ENCODE data around the gene ZFYVE28.
A peak's percentile ranks its signal among the peaks of the same experiment; 100 is the strongest.

Gene ZFYVE28

GRCh38 chr4:2411786-2412510 is 6.5 kb downstream of the ZFYVE28 start:
- no peak for DNase-seq

DNA sequence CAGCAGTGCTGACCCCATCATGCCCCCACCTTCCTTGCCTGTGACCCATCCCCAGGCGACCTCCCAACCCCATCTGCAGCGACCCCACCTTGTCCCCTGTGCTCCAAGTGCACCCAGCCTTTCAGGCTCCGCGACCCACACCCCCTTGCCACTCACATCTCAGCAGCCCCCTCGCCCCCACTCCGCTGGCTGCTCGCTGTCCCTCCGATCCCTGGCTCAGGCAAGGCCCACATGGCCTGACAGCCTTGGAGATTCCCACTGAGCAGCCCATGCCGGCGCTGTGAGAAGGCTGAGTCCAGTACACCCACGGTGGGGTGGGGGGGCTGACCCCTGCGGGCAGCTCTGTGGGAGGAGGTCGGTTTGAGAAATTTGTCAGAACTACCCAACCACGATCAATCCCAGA is 9.1 kb downstream of the ZFYVE28 start:
- no peak for DNase-seq

GRCh38 chr4:2408976-2409375 is 9.5 kb downstream of the ZFYVE28 start:
- DNase-seq, result no peak

DNA sequence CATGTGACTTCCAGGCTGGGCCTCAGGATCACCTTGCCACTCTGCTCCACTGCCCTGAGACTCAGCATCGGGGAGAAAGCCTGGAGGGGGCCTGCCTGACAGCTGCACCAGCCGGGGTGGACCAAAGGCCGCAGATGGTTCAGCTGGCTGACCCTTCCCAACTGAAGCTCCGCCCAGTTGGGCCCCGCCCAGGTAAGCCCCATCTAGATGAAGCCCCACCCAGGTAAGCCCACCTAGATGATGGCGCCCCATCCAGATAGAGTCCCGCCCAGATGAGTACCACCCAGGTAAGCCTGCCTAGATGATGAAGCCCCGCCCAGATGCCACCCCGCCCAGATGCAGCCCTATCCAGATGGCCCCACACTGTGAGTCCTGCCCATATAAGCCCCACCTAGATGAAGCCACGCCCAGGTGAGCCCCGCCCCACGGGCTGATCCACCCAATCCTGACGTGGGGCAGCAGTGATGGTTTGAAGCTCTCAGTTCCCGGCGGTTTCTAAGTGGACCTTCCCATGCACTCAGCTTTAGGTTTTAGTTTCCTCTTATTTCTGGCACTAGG is 10.0 kb downstream of the ZFYVE28 start:
- no peak for DNase-seq

GRCh38 chr4:2407991-2408342 is 10.5 kb downstream of the ZFYVE28 start:
- no peak for DNase-seq

DNA sequence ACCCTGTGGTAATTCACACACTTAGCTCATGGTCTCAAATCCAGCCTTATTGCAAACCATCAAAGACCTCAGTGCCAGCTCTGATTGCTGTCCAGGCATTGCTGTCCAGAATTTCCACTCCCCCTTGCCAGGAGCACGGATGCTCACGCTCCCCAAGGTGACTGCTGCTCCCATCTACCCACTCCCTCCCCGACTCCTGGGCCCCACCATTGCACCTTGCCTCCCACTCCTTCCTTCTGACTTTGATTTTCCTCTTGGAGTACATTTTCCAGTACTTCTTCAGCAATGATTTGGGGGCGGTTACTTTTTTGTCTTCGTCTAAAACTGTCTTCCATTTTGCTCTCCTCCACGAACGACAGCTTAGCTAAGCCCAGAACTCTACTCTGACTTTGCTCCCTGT is 11.5 kb downstream of the ZFYVE28 start:
- no peak for DNase-seq

GRCh38 chr4:2406406-2406805 is 12.0 kb downstream of the ZFYVE28 start:
- DNase-seq, result no peak

DNA sequence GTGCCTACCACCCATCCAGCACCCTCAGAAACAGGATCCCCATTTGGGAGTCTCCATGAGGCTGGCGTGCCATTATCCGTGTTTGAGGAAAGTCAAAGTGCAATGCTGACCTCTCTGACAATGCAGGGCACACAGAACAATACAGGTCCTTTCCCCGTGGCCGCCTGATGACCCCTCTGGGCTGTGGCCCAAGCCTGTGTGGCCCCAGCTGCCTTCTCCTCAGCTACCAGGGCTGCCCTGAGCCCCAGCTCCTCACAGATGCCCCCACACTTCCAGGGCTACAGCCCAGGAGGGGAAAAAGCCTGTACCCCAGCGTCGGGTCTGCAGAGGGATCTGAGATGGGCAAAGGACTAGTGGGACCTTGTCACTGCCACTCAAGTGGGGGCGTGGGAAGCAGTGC is 15.5 kb downstream of the ZFYVE28 start:
- no peak for DNase-seq

- DNase-seq, result peak; percentile 65
These were observed 16.2 kb downstream of the ZFYVE28 start for GRCh38 chr4:2402048-2402842.

DNA sequence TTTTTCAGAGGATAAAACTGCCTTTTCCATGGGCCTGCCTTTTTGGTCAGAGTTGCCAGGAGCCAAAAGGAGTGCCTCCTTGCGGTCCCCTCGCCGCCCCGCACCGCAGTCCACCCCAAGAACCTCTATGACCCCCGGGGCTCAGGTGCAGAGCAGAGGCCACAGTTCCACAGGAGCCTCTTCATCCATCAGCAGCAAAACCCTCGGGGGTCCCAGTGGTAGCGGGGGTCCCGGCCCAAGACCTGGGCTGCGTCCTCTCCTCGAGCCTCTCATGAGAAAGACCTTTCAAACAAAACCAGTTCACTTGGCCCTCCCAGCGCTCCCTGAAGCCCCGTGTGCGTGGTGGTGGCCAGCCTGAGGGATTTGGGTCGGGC is 16.8 kb downstream of the ZFYVE28 start:
- no peak for DNase-seq

DNA sequence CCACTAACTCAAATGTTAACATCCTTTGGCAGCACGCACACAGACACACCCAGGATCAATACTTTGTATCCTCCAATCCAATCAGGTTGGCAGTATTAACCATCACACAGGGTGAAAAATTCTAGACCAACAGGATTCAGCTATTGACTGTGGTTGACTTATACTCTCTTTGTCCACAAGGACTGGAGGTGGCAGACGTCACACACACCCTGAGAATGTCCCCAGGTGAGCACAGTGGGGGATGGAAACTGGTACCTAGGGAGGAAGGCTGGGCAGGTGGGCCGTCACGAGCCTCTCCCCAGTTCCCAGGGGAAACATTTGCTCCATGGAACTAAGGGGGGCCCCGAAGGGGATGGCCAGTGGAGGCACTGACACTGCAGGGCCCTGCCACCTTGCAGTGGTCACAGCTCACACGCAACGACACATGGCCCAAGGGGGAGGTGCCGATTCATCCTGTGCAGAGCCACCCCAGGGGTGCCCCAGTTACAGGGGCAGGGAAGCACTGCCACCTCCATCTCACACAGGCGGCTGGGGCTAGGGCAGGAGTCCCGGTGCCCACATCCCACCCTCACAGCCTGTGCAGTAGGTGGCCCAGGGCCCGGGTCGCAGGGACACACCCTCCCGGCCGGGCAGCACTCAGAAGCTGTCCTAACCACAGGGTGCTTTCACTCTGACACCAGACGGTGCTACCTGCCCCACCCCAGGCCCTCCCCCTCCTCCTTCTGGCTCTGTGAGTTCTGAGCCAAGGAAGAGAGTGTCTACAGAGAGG is 17.4 kb downstream of the ZFYVE28 start:
- DNase-seq, result no peak

GRCh38 chr4:2399631-2400190 is 18.7 kb downstream of the ZFYVE28 start:
- DNase-seq, result no peak

GRCh38 chr4:2399216-2399615 is 19.2 kb downstream of the ZFYVE28 start:
- no peak for DNase-seq

DNA sequence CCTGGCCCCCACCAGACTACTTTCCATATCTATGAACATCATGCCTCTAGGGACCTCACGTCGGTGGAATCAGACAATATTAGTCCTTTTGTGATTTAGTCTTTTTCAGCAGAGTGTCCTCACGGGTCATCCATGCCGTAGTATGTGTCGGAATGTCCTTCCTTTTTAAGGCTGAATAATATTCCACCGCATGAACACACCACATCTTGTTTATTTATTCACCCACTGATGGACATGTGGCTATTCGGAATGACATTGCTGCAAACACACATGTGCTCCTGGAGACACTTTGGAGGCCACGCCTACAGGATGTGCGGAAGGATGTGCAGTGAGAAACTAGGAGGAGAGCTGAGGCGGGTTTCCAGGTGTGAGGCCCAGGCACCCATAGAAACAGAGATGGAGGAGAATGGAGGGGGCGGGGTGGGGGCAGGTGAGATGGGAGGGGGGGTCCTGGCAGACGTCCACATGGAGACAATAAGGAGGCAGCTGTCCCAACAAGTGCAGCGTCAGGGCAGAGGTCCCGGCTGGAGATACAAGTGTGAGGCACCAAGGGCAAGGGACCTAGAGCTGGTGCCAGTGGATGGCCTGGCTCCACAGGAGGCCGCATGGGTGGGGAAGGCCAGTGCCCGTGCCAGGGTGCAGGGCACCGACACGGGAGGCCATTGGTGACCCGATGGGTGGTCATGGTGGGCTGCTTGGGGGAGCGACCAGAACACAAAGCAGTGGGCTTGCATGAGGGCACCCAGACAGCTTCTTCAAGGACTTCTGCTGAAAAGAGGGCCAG is 20.7 kb downstream of the ZFYVE28 start:
- DNase-seq, result no peak

GRCh38 chr4:2396781-2397368 is 21.6 kb downstream of the ZFYVE28 start:
- no peak for DNase-seq

- no peak for DNase-seq
These were observed 22.9 kb downstream of the ZFYVE28 start for GRCh38 chr4:2395584-2395983.

DNA sequence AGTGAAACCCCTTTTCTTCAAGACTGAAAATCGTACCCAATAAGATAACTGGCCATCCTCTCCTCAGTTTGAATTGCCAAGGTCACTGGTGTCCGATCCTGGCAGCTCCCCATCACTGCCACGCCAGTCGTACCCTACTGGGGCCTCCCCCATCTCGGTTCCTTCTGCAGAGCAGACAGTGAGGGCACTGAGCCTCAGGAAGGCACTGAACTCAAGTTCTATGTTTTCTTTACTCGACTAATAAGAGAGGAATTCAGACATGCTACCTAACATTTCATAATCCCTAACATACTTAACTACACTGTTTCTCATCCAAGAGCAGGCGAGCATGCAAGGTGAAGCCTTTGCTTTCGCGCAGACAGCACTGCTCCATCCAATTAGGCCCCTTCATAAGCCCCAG is 23.4 kb downstream of the ZFYVE28 start:
- no peak for DNase-seq

GRCh38 chr4:2394528-2394927 is 23.9 kb downstream of the ZFYVE28 start:
- no peak for DNase-seq

DNA sequence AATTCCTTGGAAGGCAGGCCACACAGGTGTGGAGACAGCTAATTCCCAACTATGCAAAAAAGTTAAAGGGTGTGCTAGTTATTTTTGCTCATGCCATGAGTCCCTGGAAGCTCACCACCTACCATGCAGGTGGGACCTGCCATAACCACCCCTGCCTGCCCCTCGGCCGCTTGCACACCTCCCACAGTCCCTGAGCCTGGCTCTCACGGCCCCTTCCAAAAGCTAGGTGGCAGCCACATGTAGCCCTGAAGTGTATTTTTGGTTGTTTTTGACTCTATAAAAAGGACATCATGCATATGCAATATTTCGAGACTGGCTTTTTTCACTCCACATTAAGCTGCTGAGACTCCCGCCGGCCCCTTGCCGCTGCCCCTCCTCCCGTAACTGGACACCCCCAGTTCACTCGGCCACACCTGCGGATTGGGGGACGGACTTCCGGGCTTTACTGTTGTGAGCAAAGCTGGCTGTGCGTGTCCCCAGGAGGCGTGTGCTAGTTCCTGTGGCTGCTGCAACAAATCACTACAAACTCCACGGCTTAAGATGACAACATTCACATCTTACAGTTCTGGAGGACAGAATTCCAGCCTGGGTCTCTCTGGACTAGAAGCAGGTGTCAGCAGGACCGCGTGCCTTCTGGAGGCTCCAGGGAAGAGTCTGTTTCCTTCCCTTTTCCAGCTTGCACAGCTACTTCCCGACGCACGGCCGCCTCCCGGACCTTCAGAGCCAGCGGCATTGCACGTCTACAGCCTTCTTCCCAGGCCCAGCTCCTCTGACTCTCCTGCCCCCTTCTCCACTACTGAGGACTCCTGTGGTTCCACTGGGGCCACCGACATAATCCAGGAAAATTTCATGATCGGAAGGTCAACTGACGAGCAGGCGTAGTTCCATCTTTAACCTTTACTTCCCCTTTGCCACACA is 24.8 kb downstream of the ZFYVE28 start:
- DNase-seq, result no peak

GRCh38 chr4:2390784-2391421 is 27.5 kb downstream of the ZFYVE28 start:
- no peak for DNase-seq
